DOHH2 (cell line): ENCODE data around the gene MOB3C.

Source experiments
- H3F3A ChIP-seq: fragments of 200-600 bp; sonication (generic), shearing (Covaris generic); 2 replicates; pipeline ENCODE4 v1.6.0; 2016; ENCODE audit warnings: antibody characterized with exemption, mild to moderate bottlenecking; ENCODE audit not compliant: control insufficient read depth, insufficient read depth
- H3K27ac ChIP-seq: fragments of 200-600 bp; sonication (generic); 2 replicates; pipeline ENCODE4 v1.5.1; 2014; ENCODE audit warnings: low read depth, mild to moderate bottlenecking, low read length, moderate library complexity
- H3K27me3 ChIP-seq: fragments of 200-600 bp; sonication (generic); 2 replicates; pipeline ENCODE4 v1.6.1; 2014; ENCODE audit warnings: mild to moderate bottlenecking, low read length, mixed read lengths; ENCODE audit not compliant: control insufficient read depth
- H3K36me3 ChIP-seq: fragments of 200-600 bp; sonication (generic); 2 replicates; pipeline ENCODE4 v1.6.1; 2014; ENCODE audit warnings: mild to moderate bottlenecking, low read length, moderate library complexity, mixed read lengths; ENCODE audit not compliant: control insufficient read depth
- H3K4me1 ChIP-seq: fragments of 200-600 bp; sonication (generic); 2 replicates; pipeline ENCODE4 v1.6.1; 2014; ENCODE audit warnings: mild to moderate bottlenecking, low read length, mixed read lengths; ENCODE audit not compliant: control insufficient read depth
- H3K4me2 ChIP-seq: fragments of 200-600 bp; sonication (generic); 2 replicates; pipeline ENCODE4 v1.6.0; 2014; ENCODE audit warnings: mild to moderate bottlenecking, low read length, moderate library complexity
- H3K4me3 ChIP-seq: fragments of 200-600 bp; sonication (generic); 2 replicates; pipeline ENCODE4 v1.5.1; 2014; ENCODE audit warnings: mild to moderate bottlenecking, low read length, mixed read lengths
- H3K79me2 ChIP-seq: fragments of 200-600 bp; sonication (generic); 2 replicates; pipeline ENCODE4 v1.6.1; 2014; ENCODE audit warnings: mild to moderate bottlenecking, low read length, mixed read lengths; ENCODE audit not compliant: control insufficient read depth
- H3K9me2 ChIP-seq: fragments of 200-600 bp; sonication (generic); replicated peaks from 2 replicates; pipeline ENCODE4 v1.6.1; 2014; ENCODE audit warnings: mild to moderate bottlenecking, low read length, mixed read lengths; ENCODE audit not compliant: control insufficient read depth
- H3K9me3 ChIP-seq: fragments of 200-600 bp; sonication (generic); 2 replicates; pipeline ENCODE4 v1.6.1; 2014; ENCODE audit warnings: antibody characterized with exemption, low read length, mixed read lengths; ENCODE audit not compliant: control insufficient read depth, insufficient read depth
- H4K20me1 ChIP-seq: fragments of 200-600 bp; sonication (generic); 2 replicates; pipeline ENCODE4 v1.6.0; 2014; ENCODE audit warnings: low read depth, mild to moderate bottlenecking, antibody characterized with exemption, low read length, moderate library complexity; ENCODE audit not compliant: control insufficient read depth, insufficient read depth
- EZH2phosphoT487 ChIP-seq: fragments of 200-600 bp; sonication (generic); IDR thresholded peaks from 2 replicates; pipeline ENCODE4 v1.6.1; 2017; ENCODE audit warnings: borderline replicate concordance, mild to moderate bottlenecking, antibody characterized with exemption, low read length, moderate library complexity, mixed read lengths
- TF ChIP-seq, protein P1 (sequence below): fragments of 200-600 bp; sonication (generic); IDR thresholded peaks from one replicate; pipeline ENCODE4 v1.5.1; 2014; ENCODE audit warnings: antibody characterized with exemption, mild to moderate bottlenecking, low read depth, low read length; ENCODE audit not compliant: poor library complexity, severe bottlenecking

Gene MOB3C

DNA sequence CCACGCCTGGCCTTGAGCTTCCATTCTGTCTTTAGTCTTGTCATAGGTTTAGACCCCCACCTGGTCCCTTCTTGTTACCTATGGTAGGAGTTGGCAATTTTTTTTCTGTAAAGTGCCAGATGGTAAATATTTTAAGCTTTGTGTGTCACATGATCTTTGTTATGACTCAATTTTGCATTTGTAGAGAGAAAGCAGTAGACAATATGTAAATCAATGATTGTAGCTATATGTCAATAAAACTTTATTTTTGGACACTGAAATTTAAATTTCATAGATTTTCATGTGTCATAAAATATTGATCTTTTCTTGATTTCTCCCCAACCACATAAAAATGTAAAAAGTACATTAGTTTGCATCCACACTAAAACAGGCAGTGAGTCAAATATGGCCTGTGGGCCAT, 20.6 kb downstream of the MOB3C start:
- Histone ChIP-seq H3K36me3 (peaks cover 11% of the 10 kb centered on the region), H3K79me2 (no peaks in the 10 kb centered on the region), H3K4me1 (no peaks in the 10 kb centered on the region), H3K27me3 (no peaks in the 10 kb centered on the region), H3F3A (no peaks in the 10 kb centered on the region), H3K4me2 (no peak overlapping the region), H3K9me3 (no peaks in the 10 kb centered on the region), H3K9me2 (no peaks in the 10 kb centered on the region), H4K20me1 (no peaks in the 10 kb centered on the region), H3K4me3 (no peak overlapping the region), H3K27ac (no peak overlapping the region)
- TF ChIP-seq, protein P1, sequence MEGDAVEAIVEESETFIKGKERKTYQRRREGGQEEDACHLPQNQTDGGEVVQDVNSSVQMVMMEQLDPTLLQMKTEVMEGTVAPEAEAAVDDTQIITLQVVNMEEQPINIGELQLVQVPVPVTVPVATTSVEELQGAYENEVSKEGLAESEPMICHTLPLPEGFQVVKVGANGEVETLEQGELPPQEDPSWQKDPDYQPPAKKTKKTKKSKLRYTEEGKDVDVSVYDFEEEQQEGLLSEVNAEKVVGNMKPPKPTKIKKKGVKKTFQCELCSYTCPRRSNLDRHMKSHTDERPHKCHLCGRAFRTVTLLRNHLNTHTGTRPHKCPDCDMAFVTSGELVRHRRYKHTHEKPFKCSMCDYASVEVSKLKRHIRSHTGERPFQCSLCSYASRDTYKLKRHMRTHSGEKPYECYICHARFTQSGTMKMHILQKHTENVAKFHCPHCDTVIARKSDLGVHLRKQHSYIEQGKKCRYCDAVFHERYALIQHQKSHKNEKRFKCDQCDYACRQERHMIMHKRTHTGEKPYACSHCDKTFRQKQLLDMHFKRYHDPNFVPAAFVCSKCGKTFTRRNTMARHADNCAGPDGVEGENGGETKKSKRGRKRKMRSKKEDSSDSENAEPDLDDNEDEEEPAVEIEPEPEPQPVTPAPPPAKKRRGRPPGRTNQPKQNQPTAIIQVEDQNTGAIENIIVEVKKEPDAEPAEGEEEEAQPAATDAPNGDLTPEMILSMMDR: no peak
- TF ChIP-seq EZH2phosphoT487: no peak

GRCh38 chr1:46595127-46595526, 21.5 kb downstream of the MOB3C start:
- H3K9me3 ChIP-seq: no peaks in the 10 kb centered on the region
- H3K79me2 ChIP-seq: no peaks in the 10 kb centered on the region
- H3K4me1 ChIP-seq: no peaks in the 10 kb centered on the region
- no peak for TF ChIP-seq EZH2phosphoT487
- TF ChIP-seq, protein P1: no peak
- H3K27ac ChIP-seq: no peak overlapping the region
- no peaks in the 10 kb centered on the region for H3K27me3 ChIP-seq
- H3K4me2 ChIP-seq: no peak overlapping the region
- no peaks in the 10 kb centered on the region for H4K20me1 ChIP-seq
- no peaks in the 10 kb centered on the region for H3K9me2 ChIP-seq
- H3F3A ChIP-seq: no peaks in the 10 kb centered on the region
- H3K36me3 ChIP-seq: peaks cover 15% of the 10 kb centered on the region
- no peak overlapping the region for H3K4me3 ChIP-seq

DNA sequence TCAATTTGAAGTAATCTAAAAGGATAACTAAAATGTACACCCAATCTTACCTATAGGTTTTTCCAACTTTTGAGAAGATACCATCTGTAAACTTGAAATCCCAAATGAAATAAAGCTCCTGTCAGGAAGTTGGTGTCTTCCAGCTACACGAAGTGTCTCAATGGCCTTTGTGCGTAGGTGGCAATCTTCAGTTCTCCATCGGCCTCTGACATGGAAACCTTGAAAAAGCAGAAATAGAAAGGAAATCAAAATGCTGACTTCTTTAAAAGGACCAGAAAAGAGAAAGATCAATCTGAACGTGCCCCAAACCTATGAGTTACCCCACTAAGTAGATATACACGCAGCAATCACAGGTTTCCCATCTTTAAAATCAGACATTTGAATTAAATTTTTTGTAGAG, 22.5 kb downstream of the MOB3C start:
- H3K4me2 ChIP-seq: no peak overlapping the region
- no peak for TF ChIP-seq EZH2phosphoT487
- TF ChIP-seq, protein P1: no peak

GRCh38 chr1:46592823-46593222, 23.8 kb downstream of the MOB3C start:
- no peak overlapping the region for H3K4me2 ChIP-seq
- H3K27ac ChIP-seq: no peak overlapping the region
- TF ChIP-seq EZH2phosphoT487: no peak
- TF ChIP-seq, protein P1: no peak
- H3K27me3 ChIP-seq: no peaks in the 10 kb centered on the region
- no peaks in the 10 kb centered on the region for H3K4me1 ChIP-seq
- H4K20me1 ChIP-seq: no peaks in the 10 kb centered on the region
- no peaks in the 10 kb centered on the region for H3F3A ChIP-seq
- H3K9me2 ChIP-seq: no peaks in the 10 kb centered on the region
- H3K36me3 ChIP-seq: peaks cover 15% of the 10 kb centered on the region
- H3K79me2 ChIP-seq: no peaks in the 10 kb centered on the region
- no peak overlapping the region for H3K4me3 ChIP-seq
- H3K9me3 ChIP-seq: no peaks in the 10 kb centered on the region

More for the DNA sequence above, 22.5 kb downstream of the MOB3C start:
- Histone ChIP-seq H3K79me2 (no peaks in the 10 kb centered on the region), H3K27me3 (no peaks in the 10 kb centered on the region), H3K9me3 (no peaks in the 10 kb centered on the region), H3K9me2 (no peaks in the 10 kb centered on the region), H3K4me3 (no peak overlapping the region), H3F3A (no peaks in the 10 kb centered on the region), H3K27ac (no peak overlapping the region), H3K4me1 (no peaks in the 10 kb centered on the region), H4K20me1 (no peaks in the 10 kb centered on the region), H3K36me3 (peaks cover 15% of the 10 kb centered on the region)
